WTC11 (cell line): ENCODE data around the gene BTD. TPM values are rescaled to one million over a fixed set of nuclear protein-coding genes. Genes with fewer than 3 reads are reported as not detected.

Experiments
- ATAC-seq: fragments of 200-7000 bp; cut with Tn5 transposase; 2 replicates; pipeline ENCODE4 v1.10.0; 2021; ENCODE audit warnings: mild to moderate bottlenecking, moderate library complexity
- CTCF ChIA-PET: fragments of 300-600 bp; sonication (Branson Sonifier 250); formaldehyde crosslinking; loops from one replicate; lab custom pipeline; 2021; ENCODE audit warnings: antibody characterized with exemption; lab: Charles Lee
- POLR2A ChIA-PET: fragments of 350-600 bp; sonication (Branson Sonifier 250); formaldehyde crosslinking; loops from one replicate; lab custom pipeline; 2021; ENCODE audit warnings: antibody characterized with exemption; lab: Charles Lee
- DNase-seq: peaks from one replicate; pipeline ENCODE4 v3.0.0; 2021; ENCODE audit warnings: low spot score
- H3K27ac Mint-ChIP-seq: 2 replicates; pipeline ENCODE4 v1.8.0; 2021; ENCODE audit warnings: mixed read lengths
- H3K27me3 Mint-ChIP-seq: 2 replicates; pipeline ENCODE4 v1.8.0; 2021; ENCODE audit warnings: low read depth, mild to moderate bottlenecking, moderate library complexity, mixed read lengths
- H3K36me3 Mint-ChIP-seq: 2 replicates; pipeline ENCODE4 v1.8.0; 2021; ENCODE audit warnings: mixed read lengths
- H3K4me1 Mint-ChIP-seq: 2 replicates; pipeline ENCODE4 v1.8.0; 2022; ENCODE audit warnings: mixed read lengths
- H3K4me3 Mint-ChIP-seq: 2 replicates; pipeline ENCODE4 v1.8.0; 2021; ENCODE audit warnings: mild to moderate bottlenecking, moderate library complexity, mixed read lengths
- H3K9me3 Mint-ChIP-seq: 2 replicates; pipeline ENCODE4 v1.8.0; 2021; ENCODE audit warnings: mixed read lengths
- AFF4 ChIP-seq: sonication (generic); formaldehyde crosslinking; IDR thresholded peaks from 2 replicates; pipeline ENCODE4 v1.8.1; 2023; ENCODE audit warnings: mild to moderate bottlenecking, missing genetic modification reagents, borderline replicate concordance
- ATF3 ChIP-seq: sonication (generic); formaldehyde crosslinking; conservative IDR thresholded peaks from 2 replicates; pipeline ENCODE4 v1.8.1; 2022; ENCODE audit warnings: mild to moderate bottlenecking, missing genetic modification reagents
- ATF6 ChIP-seq: sonication (generic); formaldehyde crosslinking; IDR thresholded peaks from 2 replicates; pipeline ENCODE4 v1.8.1; 2023; ENCODE audit warnings: mild to moderate bottlenecking, missing genetic modification reagents
- CTCF ChIP-seq: fragments of 200-600 bp; IDR thresholded peaks from 2 replicates; pipeline ENCODE4 v1.8.0; 2022; ENCODE audit warnings: antibody characterized with exemption
- ERG ChIP-seq: fragments of 250-450 bp; sonication (Bioruptor Pico); IDR thresholded peaks from 2 replicates; pipeline ENCODE4 v1.8.0; 2021; ENCODE audit warnings: mild to moderate bottlenecking
- ETV6 ChIP-seq: sonication (generic); formaldehyde crosslinking; IDR thresholded peaks from 2 replicates; pipeline ENCODE4 v1.8.1; 2022; ENCODE audit warnings: mild to moderate bottlenecking, missing genetic modification reagents
- HMGXB4 ChIP-seq: sonication (generic); formaldehyde crosslinking; IDR thresholded peaks from 2 replicates; pipeline ENCODE4 v1.8.1; 2023; ENCODE audit warnings: mild to moderate bottlenecking, moderate library complexity, missing genetic modification reagents
- JUN ChIP-seq: sonication (generic); formaldehyde crosslinking; IDR thresholded peaks from 2 replicates; pipeline ENCODE4 v1.8.0; 2023; ENCODE audit warnings: mild to moderate bottlenecking, missing genetic modification reagents
- NFATC4 ChIP-seq: fragments of 250-450 bp; sonication (Bioruptor Pico); IDR thresholded peaks from 2 replicates; pipeline ENCODE4 v1.9.0; 2021; ENCODE audit warnings: mild to moderate bottlenecking
- NR1H2 ChIP-seq: sonication (generic); formaldehyde crosslinking; IDR thresholded peaks from 2 replicates; pipeline ENCODE4 v1.9.0; 2021; ENCODE audit warnings: mild to moderate bottlenecking, moderate library complexity, missing genetic modification reagents
- NR2C2 ChIP-seq: sonication (generic); formaldehyde crosslinking; IDR thresholded peaks from 2 replicates; pipeline ENCODE4 v1.8.0; 2022; ENCODE audit warnings: mild to moderate bottlenecking, missing genetic modification reagents
- RORB ChIP-seq: fragments of 250-450 bp; sonication (Bioruptor Pico); IDR thresholded peaks from 2 replicates; pipeline ENCODE4 v1.9.0; 2021; ENCODE audit warnings: mild to moderate bottlenecking
- SMAD3 ChIP-seq: sonication (generic); formaldehyde crosslinking; IDR thresholded peaks from 2 replicates; pipeline ENCODE4 v1.8.0; 2022; ENCODE audit warnings: missing genetic modification reagents, mild to moderate bottlenecking, borderline replicate concordance
- STAT6 ChIP-seq: sonication (generic); formaldehyde crosslinking; conservative IDR thresholded peaks from 2 replicates; pipeline ENCODE4 v1.8.1; 2023; ENCODE audit warnings: mild to moderate bottlenecking, low read depth, missing genetic modification reagents, moderate library complexity
- USF1 ChIP-seq: sonication (generic); formaldehyde crosslinking; IDR thresholded peaks from 2 replicates; pipeline ENCODE4 v1.8.0; 2022; ENCODE audit warnings: mild to moderate bottlenecking, missing genetic modification reagents
- ZMAT4 ChIP-seq: fragments of 250-450 bp; sonication (Bioruptor Pico); IDR thresholded peaks from 2 replicates; pipeline ENCODE4 v1.9.0; 2021; ENCODE audit warnings: mild to moderate bottlenecking
- ZNF317 ChIP-seq: sonication (generic); formaldehyde crosslinking; IDR thresholded peaks from 2 replicates; pipeline ENCODE4 v1.8.1; 2023; ENCODE audit warnings: low read depth, mild to moderate bottlenecking, moderate library complexity, missing genetic modification reagents, borderline replicate concordance
- total RNA-seq: library from RNA; stranded (reverse); gene quantifications from 3 replicates; pipeline ENCODE4 v1.2.3, GENCODE V29; 2021

BTD gene
- total RNA-seq, 1 experiment from 2014 or later, result 18.5 TPM

- peaks cover 20% of the 10 kb centered on the region for H3K36me3 Mint-ChIP-seq
- ChIA-PET POLR2A (no interaction called here), CTCF (no interaction called here)
- no peaks in the 10 kb centered on the region for H3K27me3 Mint-ChIP-seq
- ATAC-seq, result no peak
- peaks cover 11% of the 10 kb centered on the region for H3K9me3 Mint-ChIP-seq
- TF ChIP-seq STAT6 (CRISPR knock-in tag) (no peak), ATF3 (CRISPR knock-in tag) (no peak), USF1 (CRISPR knock-in tag) (no peak), SMAD3 (no peak), CTCF (no peak), NR2C2 (CRISPR knock-in tag) (no peak), NFATC4 (CRISPR knock-in tag) (no peak), ZNF317 (CRISPR knock-in tag) (no peak), RORB (CRISPR knock-in tag) (no peak), JUN (CRISPR knock-in tag) (no peak), ERG (CRISPR knock-in tag) (no peak), ETV6 (no peak), AFF4 (no peak), NR1H2 (CRISPR knock-in tag) (no peak), ZMAT4 (CRISPR knock-in tag) (no peak), HMGXB4 (CRISPR knock-in tag) (no peak), ATF6 (CRISPR knock-in tag) (no peak)
- no peak for DNase-seq
- no peak overlapping the region for H3K27ac Mint-ChIP-seq
- H3K4me3 Mint-ChIP-seq, result no peak overlapping the region
- peaks cover 26% of the 10 kb centered on the region for H3K4me1 Mint-ChIP-seq
These were observed 37.3 kb downstream of the BTD start for GRCh38 chr3:15638891-15639262.
